WTC11 (cell line): Measurements from ENCODE around the gene ALDH8A1. TPM values are rescaled to one million over a fixed set of nuclear protein-coding genes. Genes with fewer than 3 reads are reported as not detected.

Experiments
- ATAC-seq: fragments of 200-7000 bp; cut with Tn5 transposase; 2 replicates; pipeline ENCODE4 v1.10.0; 2021; ENCODE audit warnings: mild to moderate bottlenecking, moderate library complexity
- CTCF ChIA-PET: fragments of 300-600 bp; sonication (Branson Sonifier 250); formaldehyde crosslinking; loops from one replicate; lab custom pipeline; 2021; ENCODE audit warnings: antibody characterized with exemption; lab: Charles Lee
- POLR2A ChIA-PET: fragments of 350-600 bp; sonication (Branson Sonifier 250); formaldehyde crosslinking; loops from one replicate; lab custom pipeline; 2021; ENCODE audit warnings: antibody characterized with exemption; lab: Charles Lee
- DNase-seq: peaks from one replicate; pipeline ENCODE4 v3.0.0; 2021; ENCODE audit warnings: low spot score
- H3K27ac Mint-ChIP-seq: 2 replicates; pipeline ENCODE4 v1.8.0; 2021; ENCODE audit warnings: mixed read lengths
- H3K27me3 Mint-ChIP-seq: 2 replicates; pipeline ENCODE4 v1.8.0; 2021; ENCODE audit warnings: low read depth, mild to moderate bottlenecking, moderate library complexity, mixed read lengths
- H3K36me3 Mint-ChIP-seq: 2 replicates; pipeline ENCODE4 v1.8.0; 2021; ENCODE audit warnings: mixed read lengths
- H3K4me1 Mint-ChIP-seq: 2 replicates; pipeline ENCODE4 v1.8.0; 2022; ENCODE audit warnings: mixed read lengths
- H3K4me3 Mint-ChIP-seq: 2 replicates; pipeline ENCODE4 v1.8.0; 2021; ENCODE audit warnings: mild to moderate bottlenecking, moderate library complexity, mixed read lengths
- H3K9me3 Mint-ChIP-seq: 2 replicates; pipeline ENCODE4 v1.8.0; 2021; ENCODE audit warnings: mixed read lengths
- E2F1 ChIP-seq: sonication (generic); formaldehyde crosslinking; IDR thresholded peaks from 2 replicates; pipeline ENCODE4 v1.8.0; 2022; ENCODE audit warnings: mild to moderate bottlenecking, missing genetic modification reagents
- E2F5 ChIP-seq: sonication (generic); formaldehyde crosslinking; IDR thresholded peaks from 2 replicates; pipeline ENCODE4 v1.8.1; 2022; ENCODE audit warnings: mild to moderate bottlenecking, moderate library complexity, missing genetic modification reagents
- ELF4 ChIP-seq: sonication (generic); formaldehyde crosslinking; IDR thresholded peaks from 2 replicates; pipeline ENCODE4 v1.8.1; 2022; ENCODE audit warnings: low read depth, mild to moderate bottlenecking, moderate library complexity, missing genetic modification reagents
- FOXJ3 ChIP-seq: sonication (generic); formaldehyde crosslinking; IDR thresholded peaks from 2 replicates; pipeline ENCODE4 v1.9.0; 2021; ENCODE audit warnings: missing genetic modification reagents, mild to moderate bottlenecking, borderline replicate concordance
- FOXP1 ChIP-seq: sonication (generic); formaldehyde crosslinking; IDR thresholded peaks from 2 replicates; pipeline ENCODE4 v1.8.0; 2022; ENCODE audit warnings: missing genetic modification reagents, mild to moderate bottlenecking, moderate library complexity, borderline replicate concordance
- GTF2I ChIP-seq: fragments of 250-450 bp; sonication (Bioruptor Pico); conservative IDR thresholded peaks from 2 replicates; pipeline ENCODE4 v1.4.0; 2021; ENCODE audit warnings: mild to moderate bottlenecking
- JAZF1 ChIP-seq: fragments of 250-450 bp; sonication (Bioruptor Pico); IDR thresholded peaks from 2 replicates; pipeline ENCODE4 v1.9.0; 2021; ENCODE audit warnings: moderate library complexity, mild to moderate bottlenecking, inconsistent platforms
- MLX ChIP-seq: sonication (generic); formaldehyde crosslinking; IDR thresholded peaks from 2 replicates; pipeline ENCODE4 v1.8.1; 2023; ENCODE audit warnings: mild to moderate bottlenecking, missing genetic modification reagents, moderate library complexity
- NFYB ChIP-seq: sonication (generic); formaldehyde crosslinking; conservative IDR thresholded peaks from 2 replicates; pipeline ENCODE4 v1.8.0; 2022; ENCODE audit warnings: low read depth, missing genetic modification reagents
- NR1H2 ChIP-seq: sonication (generic); formaldehyde crosslinking; IDR thresholded peaks from 2 replicates; pipeline ENCODE4 v1.9.0; 2021; ENCODE audit warnings: mild to moderate bottlenecking, moderate library complexity, missing genetic modification reagents
- SMAD3 ChIP-seq: sonication (generic); formaldehyde crosslinking; IDR thresholded peaks from 2 replicates; pipeline ENCODE4 v1.8.0; 2022; ENCODE audit warnings: missing genetic modification reagents, mild to moderate bottlenecking, borderline replicate concordance
- SMAD4 ChIP-seq: sonication (generic); formaldehyde crosslinking; IDR thresholded peaks from 2 replicates; pipeline ENCODE4 v1.8.0; 2022; ENCODE audit warnings: mild to moderate bottlenecking, missing genetic modification reagents
- SOX15 ChIP-seq: fragments of 250-450 bp; sonication (Bioruptor Pico); IDR thresholded peaks from 2 replicates; pipeline ENCODE4 v1.9.0; 2021; ENCODE audit warnings: mild to moderate bottlenecking
- TP53 ChIP-seq: sonication (generic); formaldehyde crosslinking; IDR thresholded peaks from 2 replicates; pipeline ENCODE4 v1.8.1; 2023; ENCODE audit warnings: mild to moderate bottlenecking, missing genetic modification reagents
- USF2 ChIP-seq: sonication (generic); formaldehyde crosslinking; IDR thresholded peaks from 2 replicates; pipeline ENCODE4 v1.8.1; 2023; ENCODE audit warnings: mild to moderate bottlenecking, missing genetic modification reagents, moderate library complexity
- ZMAT4 ChIP-seq: fragments of 250-450 bp; sonication (Bioruptor Pico); IDR thresholded peaks from 2 replicates; pipeline ENCODE4 v1.9.0; 2021; ENCODE audit warnings: mild to moderate bottlenecking
- ZNF138 ChIP-seq: sonication (generic); formaldehyde crosslinking; conservative IDR thresholded peaks from 2 replicates; pipeline ENCODE4 v1.8.1; 2022; ENCODE audit warnings: mild to moderate bottlenecking, moderate library complexity, missing genetic modification reagents
- ZNF219 ChIP-seq: sonication (generic); formaldehyde crosslinking; IDR thresholded peaks from 2 replicates; pipeline ENCODE4 v1.8.0; 2023; ENCODE audit warnings: missing genetic modification reagents, mild to moderate bottlenecking, borderline replicate concordance
- total RNA-seq: library from RNA; stranded (reverse); gene quantifications from 3 replicates; pipeline ENCODE4 v1.2.3, GENCODE V29; 2021
- TF ChIP-seq, protein P1 (sequence below): fragments of 250-450 bp; sonication (Bioruptor Pico); IDR thresholded peaks from 2 replicates; pipeline ENCODE4 v1.8.0; 2021; ENCODE audit warnings: mild to moderate bottlenecking
- TF ChIP-seq, protein P2 (sequence below): sonication (generic); formaldehyde crosslinking; IDR thresholded peaks from 2 replicates; pipeline ENCODE4 v1.8.0; 2022; ENCODE audit warnings: mild to moderate bottlenecking, missing genetic modification reagents

The ALDH8A1 gene
- total RNA-seq, 1 experiment from 2014 or later, result 0.17 TPM

DNA sequence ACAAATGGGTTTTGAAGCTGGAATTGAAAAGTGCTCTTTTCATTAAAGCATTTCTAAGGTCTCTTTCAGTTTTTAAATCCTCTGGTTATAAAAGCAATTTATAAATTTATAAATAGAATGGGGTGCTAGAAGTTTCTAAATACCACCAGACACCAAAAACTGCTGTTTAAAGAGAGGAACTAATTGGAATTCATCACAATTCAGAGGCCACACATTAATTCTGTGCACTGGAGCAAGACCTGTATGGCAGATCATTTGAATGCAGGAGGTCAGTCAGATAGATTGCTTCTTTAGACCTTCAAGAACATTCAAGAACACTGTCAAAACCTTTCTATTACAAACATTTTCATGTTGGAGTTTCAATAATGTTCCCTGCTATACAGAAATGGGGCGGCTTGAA lies 55.1 kb downstream of the ALDH8A1 start:
- Mint-ChIP-seq H3K4me3 (no peak overlapping the region), H3K36me3 (peaks cover 5% of the 10 kb centered on the region; the same call in 1 of the 2 replicates), H3K9me3 (peaks cover 13% of the 10 kb centered on the region), H3K27me3 (no peaks in the 10 kb centered on the region; the same call in 1 of the 2 replicates), H3K4me1 (no peaks in the 10 kb centered on the region), H3K27ac (no peak overlapping the region)
- CTCF ChIA-PET, result no interaction called here
- TF ChIP-seq JAZF1 (CRISPR knock-in tag), result no peak
- TF ChIP-seq SOX15 (CRISPR knock-in tag), result no peak
- TF ChIP-seq, protein P1, sequence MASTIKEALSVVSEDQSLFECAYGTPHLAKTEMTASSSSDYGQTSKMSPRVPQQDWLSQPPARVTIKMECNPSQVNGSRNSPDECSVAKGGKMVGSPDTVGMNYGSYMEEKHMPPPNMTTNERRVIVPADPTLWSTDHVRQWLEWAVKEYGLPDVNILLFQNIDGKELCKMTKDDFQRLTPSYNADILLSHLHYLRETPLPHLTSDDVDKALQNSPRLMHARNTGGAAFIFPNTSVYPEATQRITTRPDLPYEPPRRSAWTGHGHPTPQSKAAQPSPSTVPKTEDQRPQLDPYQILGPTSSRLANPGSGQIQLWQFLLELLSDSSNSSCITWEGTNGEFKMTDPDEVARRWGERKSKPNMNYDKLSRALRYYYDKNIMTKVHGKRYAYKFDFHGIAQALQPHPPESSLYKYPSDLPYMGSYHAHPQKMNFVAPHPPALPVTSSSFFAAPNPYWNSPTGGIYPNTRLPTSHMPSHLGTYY (CRISPR knock-in tag), result no peak
- DNase-seq (no peak), ATAC-seq (no peak)
- POLR2A ChIA-PET, result no interaction called here

- ATAC-seq, result no peak
- TF ChIP-seq E2F1 (CRISPR knock-in tag), result no peak
- no peak for TF ChIP-seq SMAD3
- TF ChIP-seq ZMAT4 (CRISPR knock-in tag), result no peak
- no peak for TF ChIP-seq TP53 (CRISPR knock-in tag)
- no peak for TF ChIP-seq FOXJ3
- TF ChIP-seq E2F5 (CRISPR knock-in tag), result no peak
- no peak for TF ChIP-seq ZNF138 (CRISPR knock-in tag)
- TF ChIP-seq FOXP1, result no peak
- no peak for TF ChIP-seq ZNF219
- no peak for TF ChIP-seq NFYB
- no peak for TF ChIP-seq USF2
- no peak for TF ChIP-seq MLX (CRISPR knock-in tag)
- no peak for TF ChIP-seq GTF2I
- no peak for TF ChIP-seq SMAD4 (CRISPR knock-in tag)
- TF ChIP-seq ELF4 (CRISPR knock-in tag), result no peak
- TF ChIP-seq, protein P2, sequence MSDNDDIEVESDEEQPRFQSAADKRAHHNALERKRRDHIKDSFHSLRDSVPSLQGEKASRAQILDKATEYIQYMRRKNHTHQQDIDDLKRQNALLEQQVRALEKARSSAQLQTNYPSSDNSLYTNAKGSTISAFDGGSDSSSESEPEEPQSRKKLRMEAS (CRISPR knock-in tag), result no peak
- no peak for TF ChIP-seq NR1H2 (CRISPR knock-in tag)
- no peak overlapping the region for H3K27ac Mint-ChIP-seq
These were observed 57.5 kb downstream of the ALDH8A1 start for GRCh38 chr6:134892362-134892761.

More at GRCh38 chr6:134892362-134892761, 57.5 kb downstream of the ALDH8A1 start:
- ChIA-PET CTCF (interaction anchor here (0.6 to 2.2 kb wide), 2 partner anchors 10 to 67 kb away, joined by 4 to 5 read pairs; no protein-coding TSS in a partner anchor), POLR2A (no interaction called here)
- no peak overlapping the region for H3K4me3 Mint-ChIP-seq
- no peaks in the 10 kb centered on the region for H3K4me1 Mint-ChIP-seq
- H3K27me3 Mint-ChIP-seq, result no peaks in the 10 kb centered on the region; the same call in 1 of the 2 replicates
- DNase-seq, result no peak
- peaks cover 13% of the 10 kb centered on the region for H3K9me3 Mint-ChIP-seq
- H3K36me3 Mint-ChIP-seq, result peaks cover 5% of the 10 kb centered on the region; the same call in 1 of the 2 replicates
